HL-60 (cell line): ENCODE measurements around the gene F2R.

Source experiments
- DNase-seq, 2 experiments: peaks; one replicate each; pipeline ENCODE4 v3.0.0-alpha.2; 2010 to 2020; ENCODE audit warnings: low read depth in 1 of 2, low spot score in 1 of 2
- H3K27ac ChIP-seq: fragments of 250-450 bp; sonication (Bioruptor Pico); replicated peaks from 2 replicates; pipeline ENCODE4 v1.5.1; 2020; ENCODE audit warnings: mild to moderate bottlenecking, moderate library complexity
- H3K27me3 ChIP-seq: fragments of 250-450 bp; sonication (Bioruptor Pico); 2 replicates; pipeline ENCODE4 v1.5.1; 2021; ENCODE audit warnings: mild to moderate bottlenecking, moderate library complexity; ENCODE audit not compliant: insufficient read depth, poor library complexity, severe bottlenecking
- H3K4me3 ChIP-seq: replicated peaks from 2 replicates; pipeline ENCODE4 v1.5.1; 2011; ENCODE audit warnings: mild to moderate bottlenecking, control low read depth, low read length; ENCODE audit not compliant: insufficient read depth
- GABPA ChIP-seq: IDR thresholded peaks from 2 replicates; pipeline ENCODE4 v1.6.1; 2012; ENCODE audit warnings: low read depth
- POLR2AphosphoS5 ChIP-seq: IDR thresholded peaks from 2 replicates; pipeline ENCODE4 v1.6.1; 2012; ENCODE audit warnings: low read depth
- REST ChIP-seq: IDR thresholded peaks from 2 replicates; pipeline ENCODE4 v1.6.1; 2012; ENCODE audit warnings: low read depth; ENCODE audit not compliant: insufficient replicate concordance
- SPI1 ChIP-seq: IDR thresholded peaks from 2 replicates; pipeline ENCODE4 v1.6.1; 2012; ENCODE audit warnings: low read depth, mild to moderate bottlenecking, borderline replicate concordance
- TF ChIP-seq, protein P1 (sequence below): IDR thresholded peaks from one replicate; pipeline ENCODE4 v1.5.1; 2011; ENCODE audit warnings: low read length, control low read depth, inconsistent platforms; ENCODE audit not compliant: insufficient read depth

The F2R gene

GRCh38 chr5:76670508-76670907, 45.4 kb upstream of the F2R start:
- DNase-seq = no peak

DNA sequence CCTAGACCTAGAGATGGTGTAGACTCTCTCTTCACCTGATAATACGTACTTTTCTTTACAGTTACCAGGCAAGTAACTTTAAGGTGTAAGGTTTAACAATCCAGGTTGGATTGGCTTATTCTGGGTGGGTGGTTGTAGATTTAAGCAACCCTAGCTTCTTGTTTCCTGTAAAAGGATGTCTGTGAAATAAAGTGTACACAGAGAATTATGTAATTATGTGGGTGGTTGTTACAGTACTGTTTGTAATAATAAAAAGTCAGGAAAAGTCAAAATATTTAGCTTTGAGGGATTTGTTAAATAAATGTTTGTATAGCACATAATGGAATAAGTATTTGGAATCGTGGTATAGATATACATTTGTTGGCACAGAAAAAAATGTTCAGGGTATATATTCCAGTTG, 43.7 kb upstream of the F2R start:
- H3K4me3 ChIP-seq = no peak overlapping the region
- DNase-seq = no peak
- TF ChIP-seq SPI1 (no peak), GABPA (no peak), REST (no peak), POLR2AphosphoS5 (no peak)
- TF ChIP-seq, protein P1, sequence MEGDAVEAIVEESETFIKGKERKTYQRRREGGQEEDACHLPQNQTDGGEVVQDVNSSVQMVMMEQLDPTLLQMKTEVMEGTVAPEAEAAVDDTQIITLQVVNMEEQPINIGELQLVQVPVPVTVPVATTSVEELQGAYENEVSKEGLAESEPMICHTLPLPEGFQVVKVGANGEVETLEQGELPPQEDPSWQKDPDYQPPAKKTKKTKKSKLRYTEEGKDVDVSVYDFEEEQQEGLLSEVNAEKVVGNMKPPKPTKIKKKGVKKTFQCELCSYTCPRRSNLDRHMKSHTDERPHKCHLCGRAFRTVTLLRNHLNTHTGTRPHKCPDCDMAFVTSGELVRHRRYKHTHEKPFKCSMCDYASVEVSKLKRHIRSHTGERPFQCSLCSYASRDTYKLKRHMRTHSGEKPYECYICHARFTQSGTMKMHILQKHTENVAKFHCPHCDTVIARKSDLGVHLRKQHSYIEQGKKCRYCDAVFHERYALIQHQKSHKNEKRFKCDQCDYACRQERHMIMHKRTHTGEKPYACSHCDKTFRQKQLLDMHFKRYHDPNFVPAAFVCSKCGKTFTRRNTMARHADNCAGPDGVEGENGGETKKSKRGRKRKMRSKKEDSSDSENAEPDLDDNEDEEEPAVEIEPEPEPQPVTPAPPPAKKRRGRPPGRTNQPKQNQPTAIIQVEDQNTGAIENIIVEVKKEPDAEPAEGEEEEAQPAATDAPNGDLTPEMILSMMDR = no peak
- no peaks in the 10 kb centered on the region for H3K27me3 ChIP-seq
- no peak overlapping the region for H3K27ac ChIP-seq

More at GRCh38 chr5:76670508-76670907, 45.4 kb upstream of the F2R start:
- Histone ChIP-seq H3K27me3 (no peaks in the 10 kb centered on the region), H3K4me3 (no peak overlapping the region), H3K27ac (no peak overlapping the region)
- TF ChIP-seq POLR2AphosphoS5 (no peak), GABPA (no peak), SPI1 (no peak), REST (no peak)
- TF ChIP-seq, protein P1 = no peak

- Histone ChIP-seq H3K4me3 (no peak overlapping the region), H3K27ac (no peak overlapping the region), H3K27me3 (no peaks in the 10 kb centered on the region)
- TF ChIP-seq POLR2AphosphoS5 (no peak), SPI1 (no peak), GABPA (no peak), REST (no peak)
- TF ChIP-seq, protein P1 = no peak
- no peak for DNase-seq
Measured at GRCh38 chr5:76673125-76673524, 42.8 kb upstream of the F2R start.
